WTC11 (cell line): ENCODE results near the gene DUSP22. TPM values are rescaled to one million over a fixed set of nuclear protein-coding genes. Genes with fewer than 3 reads are reported as not detected.
"Not testable (repeated sequence)": the region's sequence is repeated elsewhere in the genome, so short reads cannot be mapped to it uniquely, and the experiment has no call there.

Experiments used
- ATAC-seq: fragments of 200-7000 bp; cut with Tn5 transposase; 2 replicates; pipeline ENCODE4 v1.10.0; 2021; ENCODE audit warnings: mild to moderate bottlenecking, moderate library complexity
- CTCF ChIA-PET: fragments of 300-600 bp; sonication (Branson Sonifier 250); formaldehyde crosslinking; loops from one replicate; lab custom pipeline; 2021; ENCODE audit warnings: antibody characterized with exemption; lab: Charles Lee
- POLR2A ChIA-PET: fragments of 350-600 bp; sonication (Branson Sonifier 250); formaldehyde crosslinking; loops from one replicate; lab custom pipeline; 2021; ENCODE audit warnings: antibody characterized with exemption; lab: Charles Lee
- DNase-seq: peaks from one replicate; pipeline ENCODE4 v3.0.0; 2021; ENCODE audit warnings: low spot score
- H3K27ac Mint-ChIP-seq: 2 replicates; pipeline ENCODE4 v1.8.0; 2021; ENCODE audit warnings: mixed read lengths
- H3K27me3 Mint-ChIP-seq: 2 replicates; pipeline ENCODE4 v1.8.0; 2021; ENCODE audit warnings: low read depth, mild to moderate bottlenecking, moderate library complexity, mixed read lengths
- H3K36me3 Mint-ChIP-seq: 2 replicates; pipeline ENCODE4 v1.8.0; 2021; ENCODE audit warnings: mixed read lengths
- H3K4me1 Mint-ChIP-seq: 2 replicates; pipeline ENCODE4 v1.8.0; 2022; ENCODE audit warnings: mixed read lengths
- H3K4me3 Mint-ChIP-seq: 2 replicates; pipeline ENCODE4 v1.8.0; 2021; ENCODE audit warnings: mild to moderate bottlenecking, moderate library complexity, mixed read lengths
- H3K9me3 Mint-ChIP-seq: 2 replicates; pipeline ENCODE4 v1.8.0; 2021; ENCODE audit warnings: mixed read lengths
- ARID4B ChIP-seq: sonication (generic); formaldehyde crosslinking; IDR thresholded peaks from 2 replicates; pipeline ENCODE4 v1.8.0; 2023; ENCODE audit warnings: missing genetic modification reagents, mild to moderate bottlenecking, borderline replicate concordance
- ATF2 ChIP-seq: sonication (generic); formaldehyde crosslinking; IDR thresholded peaks from 2 replicates; pipeline ENCODE4 v1.8.1; 2022; ENCODE audit warnings: low read depth, missing genetic modification reagents, borderline replicate concordance
- ATF6 ChIP-seq: sonication (generic); formaldehyde crosslinking; IDR thresholded peaks from 2 replicates; pipeline ENCODE4 v1.8.1; 2023; ENCODE audit warnings: mild to moderate bottlenecking, missing genetic modification reagents
- CDX4 ChIP-seq: fragments of 250-450 bp; sonication (Bioruptor Pico); IDR thresholded peaks from 2 replicates; pipeline ENCODE4 v1.9.0; 2021; ENCODE audit warnings: moderate library complexity, mild to moderate bottlenecking, inconsistent platforms, borderline replicate concordance
- CREB1 ChIP-seq: sonication (generic); formaldehyde crosslinking; IDR thresholded peaks from 2 replicates; pipeline ENCODE4 v1.8.0; 2023; ENCODE audit warnings: mild to moderate bottlenecking, missing genetic modification reagents
- CREM ChIP-seq: sonication (generic); formaldehyde crosslinking; IDR thresholded peaks from 2 replicates; pipeline ENCODE4 v1.8.1; 2022; ENCODE audit warnings: mild to moderate bottlenecking, missing genetic modification reagents, moderate library complexity
- FOXJ3 ChIP-seq: sonication (generic); formaldehyde crosslinking; IDR thresholded peaks from 2 replicates; pipeline ENCODE4 v1.9.0; 2021; ENCODE audit warnings: missing genetic modification reagents, mild to moderate bottlenecking, borderline replicate concordance
- GTF2I ChIP-seq: fragments of 250-450 bp; sonication (Bioruptor Pico); conservative IDR thresholded peaks from 2 replicates; pipeline ENCODE4 v1.4.0; 2021; ENCODE audit warnings: mild to moderate bottlenecking
- HMGA2 ChIP-seq: fragments of 250-450 bp; sonication (Bioruptor Pico); IDR thresholded peaks from 2 replicates; pipeline ENCODE4 v1.4.0; 2021; ENCODE audit warnings: mild to moderate bottlenecking, moderate library complexity
- IRF1 ChIP-seq: sonication (generic); formaldehyde crosslinking; IDR thresholded peaks from 2 replicates; pipeline ENCODE4 v1.8.0; 2023; ENCODE audit warnings: missing genetic modification reagents
- PRRX2 ChIP-seq: fragments of 250-450 bp; sonication (Bioruptor Pico); IDR thresholded peaks from 2 replicates; pipeline ENCODE4 v1.8.0; 2021; ENCODE audit warnings: mild to moderate bottlenecking
- SMAD4 ChIP-seq: sonication (generic); formaldehyde crosslinking; IDR thresholded peaks from 2 replicates; pipeline ENCODE4 v1.8.0; 2022; ENCODE audit warnings: mild to moderate bottlenecking, missing genetic modification reagents
- USF2 ChIP-seq: sonication (generic); formaldehyde crosslinking; IDR thresholded peaks from 2 replicates; pipeline ENCODE4 v1.8.1; 2023; ENCODE audit warnings: mild to moderate bottlenecking, missing genetic modification reagents, moderate library complexity
- ZNF416 ChIP-seq: fragments of 250-450 bp; sonication (Bioruptor Pico); IDR thresholded peaks from 2 replicates; pipeline ENCODE4 v1.9.0; 2021; ENCODE audit warnings: mild to moderate bottlenecking, inconsistent platforms
- ZNF512 ChIP-seq: sonication (generic); formaldehyde crosslinking; IDR thresholded peaks from 2 replicates; pipeline ENCODE4 v1.8.1; 2022; ENCODE audit warnings: missing genetic modification reagents, borderline replicate concordance
- ZNF671 ChIP-seq: fragments of 250-450 bp; sonication (Bioruptor Pico); IDR thresholded peaks from 2 replicates; pipeline ENCODE4 v1.8.0; 2021; ENCODE audit warnings: mild to moderate bottlenecking
- total RNA-seq: library from RNA; stranded (reverse); gene quantifications from 3 replicates; pipeline ENCODE4 v1.2.3, GENCODE V29; 2021

Gene DUSP22
- total RNA-seq, 1 experiment from 2014 or later: 38.5 TPM

GRCh38 chr6:246352-246751, 45.9 kb upstream of the DUSP22 start:
- H3K36me3 Mint-ChIP-seq: no peaks in the 10 kb centered on the region
- TF ChIP-seq CREB1 (CRISPR knock-in tag): no peak
- TF ChIP-seq IRF1 (CRISPR knock-in tag): no peak
- TF ChIP-seq ATF2 (CRISPR knock-in tag): no peak
- TF ChIP-seq GTF2I (CRISPR knock-in tag): no peak
- no peak for TF ChIP-seq CREM (CRISPR knock-in tag)
- TF ChIP-seq ZNF512 (CRISPR knock-in tag): no peak
- TF ChIP-seq ZNF416 (CRISPR knock-in tag): no peak
- no peak for TF ChIP-seq SMAD4 (CRISPR knock-in tag)
- TF ChIP-seq CDX4: no peak

GRCh38 chr6:247351-247750, 44.9 kb upstream of the DUSP22 start:
- Mint-ChIP-seq H3K9me3 (peaks cover 6% of the 10 kb centered on the region; the same call in 1 of the 2 replicates), H3K4me1 (no peaks in the 10 kb centered on the region), H3K27ac (no peak overlapping the region), H3K36me3 (no peaks in the 10 kb centered on the region), H3K27me3 (no peaks in the 10 kb centered on the region; the same call in 1 of the 2 replicates), H3K4me3 (no peak overlapping the region)
- no peak for ATAC-seq
- no peak for DNase-seq
- POLR2A ChIA-PET: no interaction called here
- CTCF ChIA-PET: no interaction called here
- TF ChIP-seq PRRX2 (no peak), FOXJ3 (CRISPR knock-in tag) (no peak), USF2 (no peak), ZNF671 (CRISPR knock-in tag) (no peak), ATF6 (CRISPR knock-in tag) (no peak), HMGA2 (CRISPR knock-in tag) (no peak), ARID4B (no peak), IRF1 (CRISPR knock-in tag) (no peak)
- TF ChIP-seq, all 79 proteins: peak for 0

More at GRCh38 chr6:246352-246751, 45.9 kb upstream of the DUSP22 start:
- no peak overlapping the region for H3K4me3 Mint-ChIP-seq
- H3K9me3 Mint-ChIP-seq: peaks cover 6% of the 10 kb centered on the region; the same call in 1 of the 2 replicates
- H3K27ac Mint-ChIP-seq: no peak overlapping the region
- POLR2A ChIA-PET: no interaction called here
- DNase-seq (no peak), ATAC-seq (no peak)
- no peaks in the 10 kb centered on the region; the same call in 1 of the 2 replicates for H3K27me3 Mint-ChIP-seq
- peaks cover 3% of the 10 kb centered on the region; the same call in 1 of the 2 replicates for H3K4me1 Mint-ChIP-seq
- CTCF ChIA-PET: no interaction called here

- ATAC-seq, H3K4me3 Mint-ChIP-seq, H3K9me3 Mint-ChIP-seq, POLR2A ChIA-PET, H3K36me3 Mint-ChIP-seq, CTCF ChIA-PET, H3K27ac Mint-ChIP-seq, DNase-seq, H3K27me3 Mint-ChIP-seq, H3K4me1 Mint-ChIP-seq: not testable (repeated sequence)
Measured at GRCh38 chr6:248046-248445, 44.2 kb upstream of the DUSP22 start.
